GM12878 (cell line): ENCODE measurements around the gene MORN4. TPM values are rescaled to one million over a fixed set of nuclear protein-coding genes. Genes with fewer than 3 reads are reported as not detected.

ENCODE experiments used
- ATAC-seq: fragments of 200-7000 bp; cut with Tn5 transposase; 3 replicates; pipeline ENCODE4 v1.9.1; 2020; ENCODE audit warnings: mild to moderate bottlenecking, moderate library complexity
- BruUV-seq: library from RNA; stranded (reverse); fragments of 400-500 nt; replicated peaks from 2 replicates; lab custom pipeline; 2021; lab: Mats Ljungman, UMichigan
- CTCF ChIA-PET: fragments of 300-600 bp; sonication (Branson Sonifier 250); formaldehyde crosslinking; extraction: SDS; loops from one replicate; lab custom pipeline; 2021; ENCODE audit warnings: inconsistent platforms; lab: Yijun Ruan, JAX
- POLR2A ChIA-PET: fragments of 350-600 bp; formaldehyde crosslinking; extraction: SDS; loops from one replicate; lab custom pipeline; 2021; ENCODE audit warnings: inconsistent platforms; lab: Charles Lee
- RAD21 ChIA-PET: fragments of 300-600 bp; sonication (Branson Sonifier 250); formaldehyde crosslinking; loops from one replicate; lab custom pipeline; 2023; ENCODE audit warnings: antibody characterized with exemption; ENCODE audit not compliant: unreplicated experiment; lab: Charles Lee
- SMC1A ChIA-PET: fragments of 300-600 bp; sonication (Branson Sonifier 250); formaldehyde crosslinking; loops from one replicate; lab custom pipeline; 2023; ENCODE audit not compliant: unreplicated experiment, uncharacterized antibody; lab: Charles Lee
- DNase-seq: peaks from one replicate; pipeline ENCODE4 v3.0.0-alpha.2; 2011; ENCODE audit warnings: low read depth, low spot score
- FAIRE-seq: peaks from 3 replicates; lab custom pipeline; 2011; peaks lifted over from hg19 to GRCh38; lab: Jason Lieb, UNC
- H2AFZ ChIP-seq: 2 replicates; pipeline ENCODE4 v1.6.0; 2011; ENCODE audit warnings: low read depth, low read length, control low read depth; ENCODE audit not compliant: control insufficient read depth
- H3K27ac ChIP-seq: 2 replicates; pipeline ENCODE4 v1.5.1; 2011; ENCODE audit warnings: control low read depth; ENCODE audit not compliant: control insufficient read depth, insufficient read depth
- H3K27me3 ChIP-seq, 2 experiments: replicated peaks in 1 of 2; 2 replicates each; pipeline versions ENCODE4 v1.6.0 to v1.6.1; 2011; ENCODE audit warnings: low read length in 1 of 2; ENCODE audit not compliant: control insufficient read depth in 2 of 2, insufficient read depth in 2 of 2
- H3K36me3 ChIP-seq, 2 experiments: 2 replicates each; pipeline ENCODE4 v1.5.1; 2011; ENCODE audit warnings: low read length in 1 of 2; ENCODE audit not compliant: control insufficient read depth in 2 of 2, insufficient read depth in 2 of 2
- H3K4me1 ChIP-seq: 2 replicates; pipeline ENCODE4 v1.6.1; 2011; ENCODE audit warnings: mild to moderate bottlenecking, low read length, moderate library complexity, mixed read lengths; ENCODE audit not compliant: control insufficient read depth, insufficient read depth
- H3K4me2 ChIP-seq: 2 replicates; pipeline ENCODE4 v1.6.0; 2011; ENCODE audit warnings: control low read depth; ENCODE audit not compliant: control insufficient read depth, insufficient read depth
- H3K4me3 ChIP-seq: fragments of 200-600 bp; sonication (generic); 2 replicates; pipeline ENCODE4 v1.5.1; 2016
- H3K79me2 ChIP-seq: 2 replicates; pipeline ENCODE4 v1.6.0; 2011; ENCODE audit warnings: low read length; ENCODE audit not compliant: control insufficient read depth, insufficient read depth
- H3K9ac ChIP-seq: 2 replicates; pipeline ENCODE4 v1.8.0; 2011; ENCODE audit warnings: low read length, control low read depth, mixed read lengths; ENCODE audit not compliant: control insufficient read depth, insufficient read depth
- H3K9me3 ChIP-seq: replicated peaks from 3 replicates; pipeline ENCODE4 v1.5.1; 2011; ENCODE audit warnings: mild to moderate bottlenecking, low read length; ENCODE audit not compliant: control insufficient read depth, insufficient read depth
- H4K20me1 ChIP-seq: 2 replicates; pipeline ENCODE4 v1.6.0; 2011; ENCODE audit not compliant: control insufficient read depth, insufficient read depth
- ATF2 ChIP-seq: IDR thresholded peaks from 2 replicates; pipeline ENCODE4 v1.6.1; 2012; ENCODE audit warnings: low read length, inconsistent platforms
- ATF3 ChIP-seq: IDR thresholded peaks from 2 replicates; pipeline ENCODE4 v1.6.1; 2011; ENCODE audit warnings: low read depth, mild to moderate bottlenecking, low read length, moderate library complexity, borderline replicate concordance; ENCODE audit errors: extremely low read depth
- BCL11A ChIP-seq: IDR thresholded peaks from 2 replicates; pipeline ENCODE4 v1.6.1; 2011; ENCODE audit warnings: low read depth, low read length
- EZH2 ChIP-seq: IDR thresholded peaks from 2 replicates; pipeline ENCODE4 v1.6.1; 2012; ENCODE audit warnings: low read depth, mild to moderate bottlenecking, control low read depth, inconsistent platforms, low read length, borderline replicate concordance; ENCODE audit not compliant: control insufficient read depth
- IRF5 ChIP-seq: fragments of 450-650 bp; IDR thresholded peaks from 2 replicates; pipeline ENCODE4 v1.6.1; 2017; ENCODE audit warnings: borderline replicate concordance
- JUND ChIP-seq: IDR thresholded peaks from 2 replicates; pipeline ENCODE4 v1.6.1; 2012; ENCODE audit warnings: low read depth, mild to moderate bottlenecking, low read length, improper control_type of control experiment, moderate library complexity
- NR2C2 ChIP-seq: IDR thresholded peaks from 2 replicates; pipeline ENCODE4 v1.6.1; 2011; ENCODE audit warnings: borderline replicate concordance, low read depth; ENCODE audit not compliant: control insufficient read depth, insufficient read length
- SIX5 ChIP-seq: IDR thresholded peaks from 2 replicates; pipeline ENCODE4 v1.6.1; 2011; ENCODE audit warnings: mild to moderate bottlenecking, low read depth, low read length, moderate library complexity; ENCODE audit not compliant: severe bottlenecking
- SREBF2 ChIP-seq: IDR thresholded peaks from 2 replicates; pipeline ENCODE4 v1.6.1; 2012; ENCODE audit warnings: mild to moderate bottlenecking, low read length
- STAT3 ChIP-seq: IDR thresholded peaks from 2 replicates; pipeline ENCODE4 v1.6.1; 2011; ENCODE audit warnings: low read depth, low read length, improper control_type of control experiment
- YY1 ChIP-seq: IDR thresholded peaks from 2 replicates; pipeline ENCODE4 v1.6.1; 2011; ENCODE audit warnings: low read depth, mild to moderate bottlenecking, low read length
- ZNF622 ChIP-seq: fragments of 450-650 bp; IDR thresholded peaks from 2 replicates; pipeline ENCODE4 v1.6.1; 2017; ENCODE audit warnings: mild to moderate bottlenecking, inconsistent platforms
- WGBS: methylation state at CpG from one replicate; pipeline ENCODE4 v1.1.6; 2016; ENCODE audit warnings: low lambda C conversion rate; ENCODE audit not compliant: insufficient replicate concordance, insufficient coverage; ENCODE audit errors: missing lambda C conversion rate; 5-methylcytosine and 5-hydroxymethylcytosine counted together
- in situ Hi-C: fragments of 300-500 bp; cut with MboI; formaldehyde crosslinking; loops from 9 replicates; pipeline ENCODE4 v1.14.3; 2018; ENCODE audit warnings: mixed read lengths
- intact Hi-C: fragments of 100-400 bp; cut with micrococcal nuclease; formaldehyde crosslinking; loops from one replicate; pipeline ENCODE4 v1.14.2; 2022; ENCODE audit not compliant: unreplicated experiment
- polyA plus RNA-seq, 11 experiments: library from polyadenylated mRNA; depleted of rRNA in 4 of 11; unstranded in 6 of 11; stranded (reverse) in 5 of 11; fragments of >200 nt; fragmentation: Nextera tagmentation in 4 of 11; fragmentation: Illumina TruSeq in 1 of 11; extraction: Ambion mirVana in 4 of 11; extraction: Trizol in 1 of 11; gene quantifications; 1 replicate in 1 of 11; 2 replicates in 10 of 11; pipeline versions ENCODE4 v1.2.1 to v1.2.3, GENCODE V29; 2011 to 2016; ENCODE audit warnings: inconsistent platforms in 2 of 11, missing spikeins in 2 of 11, low read depth in 1 of 11
- total RNA-seq, 4 experiments: library from RNA; depleted of rRNA in 3 of 4; stranded (reverse); fragments of >200 nt in 3 of 4; fragmentation: Illumina TruSeq in 1 of 4; extraction: Trizol in 1 of 4; gene quantifications; 2 replicates each; pipeline versions ENCODE4 v1.2.1 to v1.2.3, GENCODE V29; 2013 to 2021

Gene MORN4
- total and polyA plus RNA-seq, 10 of the 15 experiments (the other 5 are each of a cell fraction or from before 2014, with no cell fraction given), result 1.3 to 5.5 (median 2.6) TPM

GRCh38 chr10:97611473-97611872 lies 21.8 kb downstream of the MORN4 start:
- Histone ChIP-seq H3K27me3 (no peaks in the 10 kb centered on the region), H3K4me2 (no peak overlapping the region), H3K4me3 (no peak overlapping the region), H2AFZ (no peak overlapping the region), H3K4me1 (no peaks in the 10 kb centered on the region), H3K9ac (no peak overlapping the region), H3K36me3 (no peaks in the 10 kb centered on the region)
- no peak for ATAC-seq
- intact Hi-C loops (loop anchor here (5.0 kb wide), 1 partner anchor 149 kb away; no protein-coding TSS in a partner anchor), in situ Hi-C loops (no loop called here)
- BruUV-seq, result no TSS peak
- TF ChIP-seq JUND (no peak), IRF5 (no peak), YY1 (no peak), EZH2 (no peak), STAT3 (no peak), NR2C2 (no peak), SIX5 (no peak), BCL11A (no peak), ATF3 (no peak), ATF2 (no peak), ZNF622 (no peak), SREBF2 (no peak)
- TF ChIP-seq, all 136 proteins: peak for 0
- H3K79me2 ChIP-seq, result no peaks in the 10 kb centered on the region
- no peak for DNase-seq
- SMC1A ChIA-PET, result interaction anchor here (0.9 to 1.6 kb wide), 2 partner anchors 39 to 144 kb away, joined by 3 to 9 read pairs; partner anchors contain the start of gene ANKRD2
- WGBS, result 67% methylated on average over 12 of the region's 12 CpGs
- RAD21 ChIA-PET, result no interaction called here
- POLR2A ChIA-PET, result no interaction called here
- CTCF ChIA-PET, result interaction anchor here (0.9 to 1.5 kb wide), 5 partner anchors 24 to 205 kb away, joined by 3 to 4 read pairs (median 3); no protein-coding TSS in a partner anchor
- H3K27ac ChIP-seq, result no peak overlapping the region
- no peaks in the 10 kb centered on the region for H4K20me1 ChIP-seq
- no peaks in the 10 kb centered on the region for H3K9me3 ChIP-seq
- FAIRE-seq, result no peak
